ENCODE data around the gene DSEL. TPM values are rescaled to one million over a fixed set of nuclear protein-coding genes. Genes with fewer than 3 reads are reported as not detected.

The DSEL gene
- total and polyA plus RNA-seq, 12 donors, result 1.0 to 11.5 (median 4.2) TPM

- Histone ChIP-seq H3K36me3 (replicated peaks in 1 of 2) (no peaks in the 10 kb centered on the region), H3K27ac (no peak overlapping the region), H3K4me3 (no peak overlapping the region), H3K9me3 (replicated peaks in 1 of 3) (peaks cover 0 to 6% (median 4%) of the 10 kb centered on the region in 3 donors), H3K27me3 (no peaks in the 10 kb centered on the region), H3K4me1 (replicated peaks in 1 of 2) (no peaks in the 10 kb centered on the region)
- intact Hi-C loops (cut with DNase I), result no loop called here
- DNase-seq, result no peak
- TF ChIP-seq CTCF (IDR thresholded peaks at IDR 0.05) (no peak), POLR2A (IDR thresholded peaks at IDR 0.05) (no peak)
- WGBS, 4 donors, result 16 to 44% (median 21%) methylated on average over 1 of the region's 1 CpG
Observed at GRCh38 chr18:67475673-67476072, 40.8 kb downstream of the DSEL start.

GRCh38 chr18:67468038-67468437 lies 48.5 kb downstream of the DSEL start:
- Histone ChIP-seq H3K27me3 (no peaks in the 10 kb centered on the region), H3K4me1 (replicated peaks in 1 of 2) (no peaks in the 10 kb centered on the region), H3K36me3 (replicated peaks in 1 of 2) (no peaks in the 10 kb centered on the region), H3K4me3 (no peak overlapping the region), H3K9me3 (replicated peaks in 1 of 3) (no peaks in the 10 kb centered on the region), H3K27ac (no peak overlapping the region)
- intact Hi-C loops (cut with DNase I), result no loop called here
- TF ChIP-seq CTCF (IDR thresholded peaks at IDR 0.05) (no peak), POLR2A (IDR thresholded peaks at IDR 0.05) (no peak)
- no peak for DNase-seq

GRCh38 chr18:67467188-67467587 lies 49.3 kb downstream of the DSEL start:
- no peak for DNase-seq
- H3K4me3 ChIP-seq, result no peak overlapping the region
- H3K36me3 ChIP-seq (replicated peaks in 1 of 2), result no peaks in the 10 kb centered on the region
- H3K4me1 ChIP-seq (replicated peaks in 1 of 2), result no peaks in the 10 kb centered on the region
- 53 to 60% (median 56%) methylated on average over 1 of the region's 1 CpG for whole genome bisulfite sequencing, 4 donors
- H3K27me3 ChIP-seq, result no peaks in the 10 kb centered on the region
- intact Hi-C loops (cut with DNase I), result no loop called here
- H3K9me3 ChIP-seq (replicated peaks in 1 of 3), result no peaks in the 10 kb centered on the region
- H3K27ac ChIP-seq, result no peak overlapping the region
- TF ChIP-seq POLR2A (IDR thresholded peaks at IDR 0.05), result no peak

- no peaks in the 10 kb centered on the region for H3K9me3 ChIP-seq (replicated peaks in 1 of 3)
- H3K36me3 ChIP-seq (replicated peaks in 1 of 2), result no peaks in the 10 kb centered on the region
- no peak overlapping the region for H3K4me3 ChIP-seq
- H3K27me3 ChIP-seq, result no peaks in the 10 kb centered on the region
- DNase-seq, result no peak
- WGBS, 4 donors, result 91 to 94% methylated on average over 1 of the region's 1 CpG; no CpG with 5 or more reads in 2 of the 4 donors
- H3K27ac ChIP-seq, result no peak overlapping the region
- TF ChIP-seq POLR2A (IDR thresholded peaks at IDR 0.05) (no peak), CTCF (IDR thresholded peaks at IDR 0.05) (no peak)
- intact Hi-C loops (cut with DNase I), result no loop called here
- H3K4me1 ChIP-seq (replicated peaks in 1 of 2), result no peaks in the 10 kb centered on the region
Observed at GRCh38 chr18:67464499-67464898, 52.0 kb downstream of the DSEL start.

GRCh38 chr18:67463829-67464228 lies 52.7 kb downstream of the DSEL start:
- Histone ChIP-seq H3K4me1 (replicated peaks in 1 of 2) (no peaks in the 10 kb centered on the region), H3K27ac (no peak overlapping the region), H3K4me3 (no peak overlapping the region), H3K27me3 (no peaks in the 10 kb centered on the region), H3K9me3 (replicated peaks in 1 of 3) (no peaks in the 10 kb centered on the region), H3K36me3 (replicated peaks in 1 of 2) (no peaks in the 10 kb centered on the region)
- intact Hi-C loops (cut with DNase I), result no loop called here
- WGBS, 4 donors, result 69 to 86% (median 82%) methylated on average over 2 of the region's 2 CpGs
- DNase-seq, result no peak
- TF ChIP-seq CTCF (IDR thresholded peaks at IDR 0.05) (no peak), POLR2A (IDR thresholded peaks at IDR 0.05) (no peak)
